Vagina (tissue), 2 donors: ENCODE measurements around the gene MAP3K14. TPM values are rescaled to one million over a fixed set of nuclear protein-coding genes. Genes with fewer than 3 reads are reported as not detected.

Experiments used
- DNase-seq, 2 donors: peaks; one replicate each; pipeline ENCODE4 v3.0.0-alpha.2; 2017; ENCODE audit errors: extremely low spot score in 2 of 2
- H3K27ac ChIP-seq: fragments of 200-600 bp; sonication (generic); one replicate; pipeline ENCODE4 v1.5.1; 2019
- H3K27me3 ChIP-seq: fragments of 200-600 bp; sonication (generic); one replicate; pipeline ENCODE4 v1.5.1; 2019
- H3K36me3 ChIP-seq, 2 donors: fragments of 200-600 bp; sonication (generic); one replicate each; pipeline ENCODE4 v1.5.1; 2017 to 2019
- H3K4me1 ChIP-seq: fragments of 200-600 bp; sonication (generic); one replicate; pipeline ENCODE4 v1.5.1; 2019
- H3K4me3 ChIP-seq, 2 donors: fragments of 200-600 bp; sonication (generic); 1 replicate in 1 of 2; 2 replicates in 1 of 2; pipeline ENCODE4 v1.5.1; 2016 to 2019
- H3K9me3 ChIP-seq: fragments of 200-600 bp; sonication (generic); one replicate; pipeline ENCODE4 v1.5.1; 2019
- POLR2A ChIP-seq, 2 donors: fragments of 450-650 bp; IDR thresholded peaks; one replicate each; pipeline ENCODE4 v1.6.1; 2017; ENCODE audit warnings: antibody characterized with exemption in 2 of 2, mild to moderate bottlenecking in 2 of 2, moderate library complexity in 2 of 2
- POLR2AphosphoS5 ChIP-seq, 2 donors: sonication (generic); formaldehyde crosslinking; IDR thresholded peaks; one replicate each; pipeline ENCODE4 v1.9.0; 2017; ENCODE audit warnings: antibody characterized with exemption in 2 of 2, mild to moderate bottlenecking in 2 of 2, low read depth in 1 of 2; ENCODE audit not compliant: insufficient read depth in 1 of 2
- intact Hi-C: fragments of 100-400 bp; cut with DNase I; formaldehyde crosslinking; loops from one replicate; pipeline ENCODE4 v1.15.1; 2023
- total RNA-seq: library from RNA; depleted of rRNA; stranded (reverse); fragments of >200 nt; gene quantifications from one replicate; pipeline ENCODE4 v1.2.3, GENCODE V29; 2016
- TF ChIP-seq, protein P1 (sequence below), 3 experiments: fragments of 450-650 bp in 2 of 3; fragments of 200-600 bp in 1 of 3; sonication (generic) in 1 of 3; IDR thresholded peaks; one replicate each; pipeline ENCODE4 v1.5.1; 2017 to 2019; ENCODE audit warnings: antibody characterized with exemption in 3 of 3, mild to moderate bottlenecking in 2 of 3, moderate library complexity in 2 of 3

Gene MAP3K14
- 9.8 TPM for total RNA-seq

- intact Hi-C loops = loop anchor here (5.0 to 10.0 kb wide), 2 partner anchors 39 to 172 kb away; partner anchors contain the start of gene HEXIM1
- Histone ChIP-seq H3K9me3 (no peaks in the 10 kb centered on the region), H3K4me3 (peak within 1 kb of the TSS; percentile 60 to 89), H3K27me3 (no peaks in the 10 kb centered on the region), H3K4me1 (peaks cover 83% of the 10 kb centered on the region), H3K36me3 (no peaks in the 10 kb centered on the region), H3K27ac (peak within 1 kb of the TSS; percentile 95)
- DNase-seq = no peak
- peak; percentile 85 to 97 for TF ChIP-seq POLR2A (IDR thresholded peaks at IDR 0.05)
- TF ChIP-seq POLR2AphosphoS5 (IDR thresholded peaks at IDR 0.05; ENCODE audit: insufficient read depth in 1 of 2, low read depth in 1 of 2) = no peak
- TF ChIP-seq, protein P1, sequence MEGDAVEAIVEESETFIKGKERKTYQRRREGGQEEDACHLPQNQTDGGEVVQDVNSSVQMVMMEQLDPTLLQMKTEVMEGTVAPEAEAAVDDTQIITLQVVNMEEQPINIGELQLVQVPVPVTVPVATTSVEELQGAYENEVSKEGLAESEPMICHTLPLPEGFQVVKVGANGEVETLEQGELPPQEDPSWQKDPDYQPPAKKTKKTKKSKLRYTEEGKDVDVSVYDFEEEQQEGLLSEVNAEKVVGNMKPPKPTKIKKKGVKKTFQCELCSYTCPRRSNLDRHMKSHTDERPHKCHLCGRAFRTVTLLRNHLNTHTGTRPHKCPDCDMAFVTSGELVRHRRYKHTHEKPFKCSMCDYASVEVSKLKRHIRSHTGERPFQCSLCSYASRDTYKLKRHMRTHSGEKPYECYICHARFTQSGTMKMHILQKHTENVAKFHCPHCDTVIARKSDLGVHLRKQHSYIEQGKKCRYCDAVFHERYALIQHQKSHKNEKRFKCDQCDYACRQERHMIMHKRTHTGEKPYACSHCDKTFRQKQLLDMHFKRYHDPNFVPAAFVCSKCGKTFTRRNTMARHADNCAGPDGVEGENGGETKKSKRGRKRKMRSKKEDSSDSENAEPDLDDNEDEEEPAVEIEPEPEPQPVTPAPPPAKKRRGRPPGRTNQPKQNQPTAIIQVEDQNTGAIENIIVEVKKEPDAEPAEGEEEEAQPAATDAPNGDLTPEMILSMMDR (IDR thresholded peaks at IDR 0.05) = peak in 1 of 3 experiments; percentile 24
Observed at GRCh38 chr17:45316434-45317110, at the start of gene MAP3K14. MAP3K14 (minus strand) TSS chr17:45317020; CDS start chr17:45290745, 26,275 bp downstream.

DNA sequence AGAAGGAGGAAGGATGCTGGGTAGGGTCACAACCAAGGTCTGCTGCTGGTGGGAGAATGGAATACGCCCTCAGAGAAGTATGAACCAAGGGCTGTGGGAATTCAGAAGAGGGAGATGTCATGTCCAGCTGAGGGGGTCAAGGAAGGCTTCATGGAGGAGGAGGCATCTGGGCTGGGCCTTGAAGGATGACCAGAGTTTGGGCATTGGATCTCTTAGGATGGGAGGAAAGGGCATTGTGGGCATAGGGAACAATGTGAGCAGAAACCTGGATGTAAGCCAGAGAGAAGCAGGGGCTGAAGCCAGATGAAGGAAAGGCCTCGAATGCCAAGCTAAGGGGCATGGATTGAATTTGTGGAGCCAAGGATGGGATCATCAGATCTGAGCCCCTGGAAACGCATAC is 49.2 kb upstream of the MAP3K14 start:
- intact Hi-C loops = no loop called here
- TF ChIP-seq, protein P1 (IDR thresholded peaks at IDR 0.05) = no peak
- TF ChIP-seq POLR2AphosphoS5 (IDR thresholded peaks at IDR 0.05; ENCODE audit: insufficient read depth in 1 of 2, low read depth in 1 of 2) = no peak
- no peak for TF ChIP-seq POLR2A (IDR thresholded peaks at IDR 0.05)
- H3K4me1 ChIP-seq = no peaks in the 10 kb centered on the region
- H3K27ac ChIP-seq = no peak overlapping the region
- H3K4me3 ChIP-seq = no peak overlapping the region
- DNase-seq = peak in 1 of 2 donors; percentile 64
- H3K9me3 ChIP-seq = no peaks in the 10 kb centered on the region
- no peaks in the 10 kb centered on the region for H3K27me3 ChIP-seq
- no peaks in the 10 kb centered on the region for H3K36me3 ChIP-seq

DNA sequence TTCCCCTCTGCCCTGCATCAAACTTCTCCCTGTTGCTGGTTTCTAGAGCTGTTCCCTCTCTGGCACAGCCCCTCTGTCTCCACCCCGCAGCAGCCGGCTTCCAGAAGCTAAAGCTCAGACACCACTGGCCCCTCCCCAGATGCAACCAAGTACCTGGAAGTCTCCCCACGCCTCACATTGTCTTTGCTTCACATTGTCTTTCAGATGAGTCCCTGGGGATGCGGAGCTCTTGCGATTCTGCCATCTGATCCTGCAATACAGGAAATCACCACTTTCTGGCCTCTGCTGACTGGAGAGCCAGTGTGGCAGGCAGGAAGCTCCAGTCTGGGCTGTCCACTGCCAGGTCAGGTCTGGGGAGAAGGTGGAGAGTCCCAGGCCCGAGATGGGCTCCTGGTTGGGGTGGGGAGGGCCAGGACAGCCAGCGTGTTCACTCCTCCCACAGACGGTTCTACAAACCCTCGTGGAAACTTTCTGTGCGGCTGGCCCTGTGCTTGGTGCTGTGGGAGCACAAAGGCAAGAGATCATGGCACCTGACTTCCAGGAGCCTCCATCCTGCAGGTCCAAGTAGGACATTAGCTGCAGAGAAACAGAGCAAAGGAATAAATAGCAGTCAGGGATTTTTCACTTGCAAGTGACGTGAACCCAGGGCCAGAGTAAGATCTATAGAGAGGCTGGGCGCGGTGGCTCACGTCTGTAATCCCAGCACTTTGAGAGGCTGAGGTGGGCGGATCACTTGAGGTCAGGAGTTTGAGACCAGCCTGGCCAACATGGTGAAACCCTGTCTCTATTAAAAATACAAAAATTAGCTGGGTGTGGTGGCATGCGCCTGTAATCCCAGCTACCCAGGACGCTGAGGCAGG is 47.9 kb upstream of the MAP3K14 start:
- Histone ChIP-seq H3K4me3 (no peak overlapping the region), H3K9me3 (no peaks in the 10 kb centered on the region), H3K27me3 (no peaks in the 10 kb centered on the region), H3K4me1 (no peaks in the 10 kb centered on the region), H3K36me3 (no peaks in the 10 kb centered on the region), H3K27ac (no peak overlapping the region)
- intact Hi-C loops = no loop called here
- DNase-seq = peak; percentile 83 to 94
- TF ChIP-seq POLR2A (IDR thresholded peaks at IDR 0.05) (no peak), POLR2AphosphoS5 (IDR thresholded peaks at IDR 0.05; ENCODE audit: insufficient read depth in 1 of 2, low read depth in 1 of 2) (no peak)
- TF ChIP-seq, protein P1 (IDR thresholded peaks at IDR 0.05) = no peak

- Histone ChIP-seq H3K9me3 (no peaks in the 10 kb centered on the region), H3K4me1 (no peaks in the 10 kb centered on the region), H3K4me3 (no peak overlapping the region), H3K27me3 (no peaks in the 10 kb centered on the region), H3K27ac (no peak overlapping the region), H3K36me3 (no peaks in the 10 kb centered on the region)
- TF ChIP-seq, protein P1 (IDR thresholded peaks at IDR 0.05) = no peak
- TF ChIP-seq POLR2AphosphoS5 (IDR thresholded peaks at IDR 0.05; ENCODE audit: insufficient read depth in 1 of 2, low read depth in 1 of 2) = no peak
- no peak for TF ChIP-seq POLR2A (IDR thresholded peaks at IDR 0.05)
- intact Hi-C loops = no loop called here
- peak in 1 of 2 donors; percentile 14 for DNase-seq
Observed at GRCh38 chr17:45363498-45363897, 46.7 kb upstream of the MAP3K14 start.
